Left forelimb (tissue), 1 donor: ENCODE data around the gene ABHD3.
"Not testable (repeated sequence)": the region's sequence is repeated elsewhere in the genome, so short reads cannot be mapped to it uniquely, and the experiment has no call there.

Experiments
- DNase-seq: peaks from one replicate; pipeline ENCODE4 v3.0.0-alpha.2; 2018; ENCODE audit warnings: low spot score

The ABHD3 gene

DNA sequence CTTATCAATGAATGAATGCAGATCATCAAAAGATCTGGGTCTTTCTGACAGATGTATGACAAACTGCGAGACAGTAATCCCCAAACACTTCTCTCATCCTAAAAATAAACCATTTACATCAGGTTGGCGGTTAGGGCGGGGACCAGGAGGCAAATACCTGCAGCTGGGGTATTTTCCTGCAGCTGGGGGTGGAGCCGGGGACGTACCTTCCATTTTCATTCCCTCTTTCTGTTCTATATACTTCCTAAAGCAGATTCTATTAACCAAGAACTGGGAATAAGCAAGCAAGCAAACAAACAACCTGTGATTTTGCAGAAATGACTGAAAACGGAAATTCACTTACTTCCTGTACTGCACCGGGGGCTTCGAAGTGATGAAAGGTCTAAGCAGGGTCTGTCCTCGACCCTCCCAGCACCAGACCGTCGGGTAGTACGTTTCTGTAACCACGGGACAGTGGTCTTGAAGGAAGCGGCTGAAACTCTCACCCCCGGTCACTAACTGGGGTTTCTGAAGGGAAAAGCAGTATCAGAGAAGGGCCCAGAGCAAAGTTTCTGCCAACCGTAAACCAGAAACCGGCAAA, 1.2 kb downstream of the ABHD3 start:
- DNase-seq: peak; percentile 73

DNA sequence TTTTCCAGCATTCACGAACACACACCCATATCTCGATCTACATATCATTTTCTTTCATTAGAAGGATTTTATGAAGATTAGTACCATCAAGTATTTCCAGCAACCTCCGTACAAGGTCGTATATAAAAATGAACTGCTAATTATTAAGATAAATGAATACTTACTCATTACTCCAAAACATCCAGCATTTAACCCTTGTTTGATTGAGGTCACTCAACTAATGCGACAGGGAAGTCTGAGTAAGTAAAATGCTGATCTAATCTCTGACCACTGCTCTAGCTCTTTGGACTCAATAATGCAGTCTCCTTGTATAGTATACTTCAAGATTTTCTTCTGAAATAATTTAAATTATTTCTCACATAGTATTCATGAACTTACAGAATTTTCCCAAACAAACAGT, 2.0 kb downstream of the ABHD3 start:
- DNase-seq: no peak

DNA sequence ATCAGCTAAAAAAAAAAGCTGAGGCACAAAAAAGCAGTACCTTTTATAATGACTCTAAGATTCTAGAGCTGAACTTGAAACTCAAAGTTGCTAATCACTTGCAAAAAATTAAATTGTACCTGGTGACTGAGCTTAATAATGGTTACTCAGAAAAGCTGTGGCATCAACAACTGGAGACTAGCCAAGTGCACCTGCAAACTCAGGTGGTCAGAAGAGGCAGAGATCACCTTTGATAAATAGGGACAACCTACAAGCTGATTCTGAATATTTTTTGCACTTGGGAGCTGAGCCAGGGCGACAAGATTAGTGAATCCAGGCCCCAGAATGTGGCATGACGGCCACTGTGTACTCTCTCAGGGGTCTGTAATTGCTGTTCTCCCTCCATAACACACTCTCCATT, 3.0 kb downstream of the ABHD3 start:
- DNase-seq: no peak

DNA sequence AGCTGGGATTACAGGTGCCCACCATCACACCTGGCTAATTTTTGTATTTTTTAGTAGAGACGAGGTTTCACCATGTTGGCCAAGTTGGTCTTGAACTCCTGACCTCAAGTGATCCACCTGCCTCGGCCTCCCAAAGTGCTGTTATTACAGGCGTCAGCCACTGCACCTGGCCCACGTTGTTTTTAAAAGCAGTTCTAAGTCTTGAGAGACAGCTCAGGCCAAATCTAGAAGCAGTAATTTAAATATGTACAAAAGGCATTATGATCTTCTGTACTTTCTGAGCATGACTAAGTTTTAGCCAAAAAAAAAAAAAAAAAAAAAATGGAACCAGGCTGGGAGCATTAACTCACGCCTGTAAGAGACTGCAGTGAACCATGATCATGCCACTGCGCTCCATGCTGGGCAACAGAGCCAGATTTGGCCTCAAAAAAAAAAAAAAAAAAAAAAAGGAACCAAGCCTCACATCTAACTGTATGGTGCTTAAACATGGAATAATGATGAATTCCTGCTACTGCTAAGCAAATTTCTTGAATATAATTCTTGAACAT, 4.0 kb downstream of the ABHD3 start:
- DNase-seq: no peak

DNA sequence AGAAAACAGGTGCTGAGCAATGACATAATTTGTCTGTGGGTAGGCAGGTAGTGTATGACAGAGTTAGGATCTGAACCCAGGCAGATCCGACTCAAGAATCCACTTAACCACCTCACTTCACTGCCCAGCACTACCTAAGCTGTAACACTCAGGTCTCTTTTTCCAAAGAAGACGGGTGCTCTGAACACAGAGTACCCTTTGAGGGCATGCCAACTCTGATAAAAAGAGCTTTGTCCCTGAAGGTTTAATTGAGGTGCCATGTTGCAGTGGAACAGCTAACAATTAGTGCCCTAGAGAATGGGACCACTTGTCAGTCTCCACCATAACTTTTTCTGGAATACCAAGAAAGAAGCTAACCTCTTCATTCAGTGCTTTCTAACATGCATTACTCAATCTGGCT, 11.3 kb downstream of the ABHD3 start:
- no peak for DNase-seq

DNA sequence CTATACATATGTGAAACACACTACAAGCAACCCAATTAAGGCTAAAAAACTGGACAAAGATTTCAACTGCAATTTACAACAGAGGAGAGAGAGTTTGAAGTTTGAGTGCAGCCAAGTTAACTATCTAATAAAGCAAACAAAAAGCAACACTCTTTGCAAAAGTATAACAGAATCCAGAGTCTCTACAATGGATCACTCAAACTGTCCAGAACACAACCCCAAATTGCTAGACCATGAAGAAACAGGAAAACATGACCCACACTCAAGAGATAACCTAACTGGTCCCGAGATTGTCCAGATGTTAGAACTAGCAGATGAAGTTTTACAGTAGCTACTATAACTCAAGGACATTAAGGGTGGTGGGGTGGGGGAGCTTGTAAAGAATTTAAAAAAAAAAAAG, 14.8 kb downstream of the ABHD3 start:
- DNase-seq: no peak

DNA sequence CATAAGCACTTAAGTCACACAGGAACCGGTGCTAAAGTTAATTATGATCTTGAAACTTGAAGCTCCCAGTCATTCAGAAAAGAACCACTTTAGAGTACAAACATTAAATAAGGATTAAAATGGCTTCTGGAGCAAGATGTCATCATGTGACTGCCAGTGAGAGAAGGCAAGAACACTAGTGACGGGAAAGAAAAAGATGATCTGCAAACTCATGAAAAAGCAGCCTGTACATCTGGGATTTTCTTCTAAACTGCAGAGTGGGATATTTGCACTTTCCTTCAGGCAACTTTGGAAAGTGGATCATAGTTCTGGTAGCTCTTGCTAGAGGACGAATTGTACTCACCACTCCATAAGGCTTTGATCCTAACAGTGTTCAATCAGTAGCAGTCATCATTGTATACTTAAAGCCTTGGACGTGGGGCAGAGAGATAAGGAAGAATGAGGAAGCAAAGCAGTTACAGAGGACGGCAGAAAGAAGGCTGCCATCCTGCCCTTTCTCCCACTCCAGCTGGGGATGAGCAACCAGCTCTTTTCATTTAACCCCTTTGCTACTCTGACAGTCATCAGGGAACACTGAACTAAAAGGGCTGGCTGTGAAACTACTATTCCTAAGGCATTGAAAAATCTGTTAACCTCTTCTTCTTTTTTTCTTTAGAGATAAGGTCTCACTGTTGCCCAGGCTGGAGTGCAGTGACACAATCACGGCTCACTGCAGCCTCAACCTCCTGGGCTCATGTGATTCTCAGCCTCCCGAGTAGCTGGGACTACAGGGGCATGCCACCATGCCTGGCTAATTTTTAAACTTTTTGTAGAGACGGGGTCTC, 18.1 kb downstream of the ABHD3 start:
- DNase-seq: no peak

DNA sequence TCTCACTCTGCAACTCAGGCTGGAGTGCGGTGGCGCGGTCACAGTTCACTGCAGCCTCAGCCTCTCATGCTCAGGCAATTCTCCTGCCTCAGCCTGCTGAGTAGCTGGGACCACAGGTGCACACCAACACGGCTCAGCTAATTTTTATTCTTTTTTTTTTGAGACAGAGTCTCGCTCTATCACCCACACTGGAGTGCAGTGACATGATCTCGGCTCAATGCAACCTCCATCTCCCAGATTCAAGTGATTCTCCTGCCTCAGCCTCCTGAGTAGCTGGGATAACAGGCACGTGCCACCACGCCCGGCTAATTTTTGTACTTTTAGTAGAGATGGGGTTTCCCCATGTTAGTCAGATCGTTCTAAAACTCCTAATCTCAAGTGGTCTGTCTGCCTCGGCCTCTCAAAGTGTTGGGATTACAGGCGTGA, 19.0 kb downstream of the ABHD3 start:
- not testable (repeated sequence) for DNase-seq

DNA sequence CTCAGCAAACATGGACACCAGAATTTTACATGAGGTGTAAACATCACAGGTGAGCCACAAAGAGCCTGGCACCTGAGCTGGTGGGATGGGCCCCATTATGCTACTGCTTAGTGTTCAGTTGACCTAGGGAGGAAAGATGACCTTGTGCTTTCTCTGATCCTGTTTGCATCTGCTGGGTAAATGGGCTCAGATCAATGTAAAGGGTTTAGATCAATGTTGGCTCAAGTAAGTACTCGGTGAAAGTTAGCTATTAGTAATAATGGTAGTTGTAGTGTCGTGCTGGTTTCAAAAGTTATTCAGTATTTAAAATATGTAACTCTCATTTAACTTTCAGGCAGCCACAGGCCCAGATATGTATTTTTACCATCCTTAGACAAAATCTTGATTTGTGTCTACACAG, 19.8 kb downstream of the ABHD3 start:
- DNase-seq: no peak

DNA sequence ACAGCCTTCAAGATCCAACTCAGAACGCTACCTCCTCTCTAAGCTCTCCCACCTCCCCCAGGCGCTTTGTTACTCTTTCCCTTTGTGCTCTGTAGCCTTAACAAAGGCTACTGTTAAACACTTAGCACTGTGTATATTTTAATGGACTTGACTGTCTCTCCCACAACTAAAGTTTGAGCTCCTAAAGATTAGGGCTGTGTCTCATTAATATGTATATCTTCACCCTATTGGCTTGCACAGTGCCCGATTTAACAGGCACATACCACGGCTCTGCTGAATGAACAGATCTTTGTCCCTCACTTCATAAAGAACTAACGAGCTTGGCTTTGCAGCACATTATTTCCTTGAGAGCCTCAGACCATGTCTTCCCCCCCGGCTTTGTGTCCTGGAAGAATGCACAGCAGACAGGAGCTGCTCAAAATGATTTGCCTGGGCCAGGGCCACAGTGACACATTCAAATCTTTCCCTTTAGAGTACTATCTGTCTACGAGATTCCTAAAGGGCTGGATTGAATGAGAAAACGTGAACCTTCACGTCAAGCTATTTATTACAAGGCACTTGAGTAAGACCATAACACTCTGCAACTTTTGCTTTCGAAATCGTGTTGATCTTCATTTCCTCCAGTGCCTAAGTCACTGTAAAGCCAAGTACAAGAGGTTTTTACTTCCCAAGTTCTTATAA, 22.1 kb downstream of the ABHD3 start:
- no peak for DNase-seq

DNA sequence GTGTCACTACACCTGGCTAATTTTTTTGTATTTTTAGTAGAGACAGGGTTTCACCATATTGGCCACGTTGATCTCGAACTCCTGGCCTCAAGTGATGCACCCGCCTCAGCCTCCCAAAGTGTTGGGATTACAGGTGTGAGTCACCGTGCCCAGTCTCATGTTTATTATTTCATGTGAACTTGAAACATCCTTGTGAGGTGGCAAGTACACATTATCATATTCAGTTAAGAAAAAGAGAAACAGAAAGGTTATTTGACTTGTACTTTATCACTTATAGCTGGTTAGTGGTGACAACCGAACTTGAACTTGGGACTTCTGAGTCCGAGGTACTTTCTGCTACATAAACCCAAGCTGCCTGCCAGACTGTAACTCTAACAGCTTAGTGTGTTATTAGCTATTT, 24.4 kb downstream of the ABHD3 start:
- no peak for DNase-seq

DNA sequence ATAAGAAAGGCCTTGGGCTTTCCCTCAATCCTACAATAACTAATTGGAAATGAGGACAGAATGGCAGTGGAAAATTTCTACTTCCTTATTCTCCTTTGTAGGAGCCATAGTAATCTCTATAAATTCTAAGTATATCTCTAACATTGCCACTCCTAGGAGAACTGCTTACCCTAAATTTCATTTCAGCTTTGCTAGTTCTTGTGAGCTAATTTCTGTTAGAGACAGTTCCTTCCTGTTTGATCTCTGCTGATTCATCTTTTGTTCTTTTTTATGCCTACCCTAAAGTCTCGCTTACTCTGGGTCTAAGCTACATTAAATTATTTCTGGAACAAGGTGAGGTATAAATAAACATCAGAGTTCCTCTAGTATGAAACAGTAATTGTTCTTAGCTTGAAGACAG, 25.7 kb downstream of the ABHD3 start:
- no peak for DNase-seq

DNA sequence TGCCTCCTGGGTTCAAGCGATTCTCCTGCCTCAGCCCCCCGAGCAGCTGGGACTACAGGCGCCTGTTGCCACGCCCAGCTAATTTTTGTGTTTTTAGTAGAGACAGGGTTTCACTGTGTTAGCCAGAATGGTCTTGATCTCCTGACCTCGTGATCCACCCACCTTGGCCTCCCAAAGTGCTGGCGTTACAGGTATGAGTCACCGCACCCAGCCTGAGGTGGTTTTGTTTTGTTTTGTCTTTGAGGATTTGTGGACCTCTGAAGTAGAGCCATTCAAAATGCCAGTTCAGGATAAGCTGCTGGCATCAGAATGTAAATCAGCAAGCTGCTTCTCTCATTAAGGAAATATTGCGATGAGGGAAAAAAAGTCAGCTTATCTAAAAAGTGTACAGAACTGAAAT, 29.2 kb downstream of the ABHD3 start:
- DNase-seq: not testable (repeated sequence)

DNA sequence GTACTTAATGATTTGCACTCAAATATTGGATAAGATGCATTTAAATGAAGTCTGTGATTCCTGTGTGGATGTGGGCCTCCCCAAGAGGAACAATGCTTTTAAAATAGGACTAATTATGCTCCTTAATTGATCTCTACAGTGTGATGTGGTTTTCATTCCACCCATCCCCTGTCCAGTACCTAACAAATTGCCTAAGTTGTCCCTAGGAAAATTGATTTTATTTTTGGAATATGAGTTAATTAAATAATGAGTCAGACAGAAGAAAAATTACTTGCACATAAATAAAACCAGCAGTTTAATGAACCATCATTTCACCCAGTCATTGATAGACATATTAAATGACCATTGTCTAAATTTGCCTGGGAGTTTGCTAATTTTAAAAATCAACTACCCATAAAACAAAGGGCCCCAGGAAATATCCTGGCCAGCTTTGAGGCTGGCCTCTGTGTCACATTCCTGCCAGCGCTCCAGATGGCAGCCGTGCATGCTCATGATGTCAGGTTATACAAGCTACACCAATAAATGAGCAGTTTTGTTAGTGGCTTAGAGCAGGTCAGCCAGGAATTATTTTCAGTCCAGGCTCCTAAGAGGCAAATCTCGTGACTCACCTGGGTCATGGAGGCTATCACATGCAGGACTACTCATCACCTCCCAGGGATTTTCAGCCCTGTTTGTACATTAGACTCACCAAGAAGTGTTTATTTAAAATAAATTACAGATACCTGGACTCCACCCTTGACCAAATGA, 31.9 kb downstream of the ABHD3 start:
- no peak for DNase-seq

DNA sequence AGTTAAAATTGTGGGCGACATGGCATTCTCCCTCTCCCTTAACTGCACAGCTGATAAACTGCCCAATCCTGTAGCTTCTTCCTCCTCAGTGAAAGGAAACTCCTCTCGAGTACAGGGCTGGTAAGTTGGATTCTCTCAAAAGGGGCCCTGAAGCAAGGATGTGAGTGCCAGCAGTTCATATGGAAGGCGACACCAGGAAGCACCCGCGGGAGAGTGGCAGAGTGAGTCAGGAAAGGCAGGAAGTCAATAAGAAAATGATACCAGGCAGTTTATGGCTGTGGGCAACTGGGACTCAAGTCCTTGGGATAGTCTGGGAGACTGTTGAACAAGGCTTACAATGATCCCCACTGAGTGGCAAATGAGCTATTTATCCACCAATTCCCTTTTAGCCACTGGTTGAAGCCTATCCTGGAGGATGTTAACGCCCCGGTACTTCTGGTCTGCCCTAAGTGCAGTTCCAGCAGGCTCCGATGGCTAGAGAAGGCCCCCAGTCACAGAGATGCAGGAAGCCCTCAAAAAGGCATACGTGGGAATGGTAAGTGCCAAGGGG, 34.8 kb downstream of the ABHD3 start:
- DNase-seq: no peak

DNA sequence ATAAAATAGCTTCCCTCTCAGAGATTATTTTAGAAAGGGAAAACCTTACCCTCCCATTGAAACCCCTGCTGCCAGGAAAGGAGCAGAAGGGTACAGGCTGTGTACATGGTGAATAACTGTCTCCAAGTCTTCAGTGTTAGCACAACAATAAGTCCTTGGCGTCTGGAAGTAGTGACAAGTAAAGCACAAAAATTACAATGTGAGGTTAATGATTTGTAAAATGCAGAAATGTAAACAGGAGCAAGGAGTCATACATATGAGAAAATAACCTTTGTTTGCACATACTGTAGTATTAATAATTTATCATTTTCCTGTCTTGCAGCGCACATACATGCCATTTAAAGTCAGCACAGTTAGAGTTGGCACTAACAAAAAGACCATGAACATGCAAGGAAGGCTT, 40.5 kb downstream of the ABHD3 start:
- DNase-seq: no peak

DNA sequence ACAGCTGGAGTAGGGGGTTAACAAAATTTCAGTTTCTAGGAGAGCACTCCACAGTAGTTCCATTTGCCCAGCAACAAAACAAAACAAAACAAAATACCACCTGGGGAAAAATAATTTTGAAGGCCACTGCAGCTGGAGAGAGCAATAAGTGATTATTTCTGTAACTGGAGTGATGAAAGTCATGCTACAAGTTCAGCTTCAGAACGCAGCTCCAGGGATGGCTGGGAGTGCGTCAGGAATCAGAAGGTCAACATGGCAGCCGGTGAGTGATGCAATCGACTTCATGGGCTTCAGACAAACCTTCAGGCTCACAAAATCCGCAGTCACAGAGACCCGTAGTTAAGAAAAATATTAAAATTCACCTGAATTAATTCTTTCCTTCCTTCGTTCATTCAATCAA, 41.0 kb downstream of the ABHD3 start:
- DNase-seq: no peak

DNA sequence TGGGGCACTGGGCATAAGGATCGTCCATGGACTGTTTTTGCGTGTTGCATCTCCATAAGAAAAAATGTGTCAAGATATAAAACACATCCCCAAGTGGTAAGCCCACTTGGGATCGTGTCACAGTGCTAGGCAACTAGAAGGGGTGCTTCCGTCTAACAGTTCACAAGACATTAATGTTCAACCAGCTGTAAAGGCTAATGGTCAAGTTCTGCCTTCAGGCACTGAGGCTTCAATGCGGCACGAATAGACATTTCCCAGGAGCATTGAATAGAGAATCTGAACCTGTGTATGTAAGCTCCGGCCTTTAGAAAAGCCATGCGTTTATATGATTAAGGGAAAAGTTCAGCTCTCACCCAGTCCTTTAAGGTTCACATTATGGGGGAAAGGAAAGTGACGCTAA, 42.0 kb downstream of the ABHD3 start:
- no peak for DNase-seq

DNA sequence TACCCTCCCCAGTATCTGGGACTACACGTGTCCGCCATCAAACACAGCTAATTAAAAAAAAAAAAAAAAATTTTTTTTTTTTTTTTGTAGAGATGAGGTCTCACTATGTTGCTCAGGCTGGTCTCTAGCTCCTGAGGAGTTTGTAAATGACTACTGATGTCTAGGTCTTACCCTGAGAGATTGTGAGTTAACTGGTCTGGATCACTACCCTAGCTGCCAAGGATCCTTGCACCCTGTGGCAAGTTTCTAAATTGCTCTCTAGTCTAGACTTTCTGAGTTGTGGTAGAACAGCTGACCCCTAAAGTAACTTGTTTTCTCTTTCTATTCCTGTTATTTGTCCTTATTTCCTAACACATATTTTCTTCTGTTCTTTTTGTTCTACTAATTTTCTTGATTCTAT, 44.5 kb downstream of the ABHD3 start:
- DNase-seq: no peak

DNA sequence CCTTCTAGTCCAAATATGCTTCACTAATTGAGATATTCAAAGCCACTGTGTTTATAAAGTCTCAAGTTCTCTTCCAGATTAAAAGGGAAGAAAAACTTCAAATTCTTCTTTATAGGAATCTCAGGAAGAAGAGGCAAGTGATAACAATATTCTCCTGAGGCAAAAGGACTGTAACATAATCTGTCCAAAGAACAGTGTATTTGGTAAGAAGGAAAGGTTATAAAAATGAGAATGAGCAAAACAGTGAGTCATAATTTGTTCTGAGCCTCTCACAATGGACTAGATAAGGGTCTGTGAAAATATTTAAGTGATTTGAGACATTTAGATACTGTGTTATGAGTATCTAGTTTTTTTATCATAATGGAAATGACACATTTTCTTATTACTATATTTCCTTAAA, 48.2 kb downstream of the ABHD3 start:
- no peak for DNase-seq

DNA sequence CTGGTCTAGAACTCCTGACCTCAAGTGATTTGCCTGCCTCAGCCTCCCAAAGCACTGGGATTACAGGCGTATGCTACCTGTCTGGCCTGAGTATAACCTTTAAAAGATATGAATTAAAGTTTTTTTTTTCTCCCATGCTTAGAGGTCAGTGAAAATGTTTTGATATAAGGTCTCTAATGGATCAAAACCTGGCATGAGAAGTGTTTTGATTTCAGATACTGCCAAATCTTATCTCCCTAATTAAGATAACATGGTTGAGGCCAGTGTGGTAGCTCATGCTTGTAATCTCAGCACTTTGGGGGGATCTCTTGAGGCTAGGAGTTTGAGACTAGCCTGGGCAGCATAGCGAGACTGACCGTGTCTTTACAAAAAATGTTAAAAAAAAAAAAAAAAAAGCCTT, 51.2 kb downstream of the ABHD3 start:
- no peak for DNase-seq

DNA sequence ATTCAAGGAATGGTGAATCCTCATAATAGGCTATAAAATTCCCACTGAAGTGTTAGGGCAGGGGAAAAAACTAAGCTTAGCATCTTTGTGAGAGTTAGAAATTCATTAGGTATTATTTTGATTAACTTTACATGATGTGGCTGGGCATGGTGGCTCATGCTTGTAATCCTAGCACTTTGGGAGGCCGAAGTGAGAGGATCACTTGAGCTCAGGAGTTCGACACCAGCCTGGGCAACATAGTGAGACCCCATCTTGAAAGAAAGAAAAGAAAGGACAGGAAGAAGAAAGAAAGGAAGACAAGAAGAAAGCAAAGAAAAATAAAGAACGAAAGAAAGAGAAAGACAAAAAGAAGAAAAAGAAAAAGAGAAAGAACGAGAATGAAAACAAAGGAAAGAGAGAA, 52.5 kb downstream of the ABHD3 start:
- DNase-seq: no peak
